NCI-H510A treated with DMSO at 0.1 percent for 48 hours (cell line): ENCODE data around the gene MMP1.

Source experiments
- DNase-seq: peaks from one replicate; lab custom pipeline; 2025; lab: John Stamatoyannopoulos, UW

The MMP1 gene

GRCh38 chr11:102760344-102761035, 37.5 kb downstream of the MMP1 start:
- DNase-seq = no peak

- DNase-seq = no peak
Observed at GRCh38 chr11:102757823-102758549, 40.0 kb downstream of the MMP1 start.

GRCh38 chr11:102753267-102753666, 44.7 kb downstream of the MMP1 start:
- no peak for DNase-seq

- DNase-seq = no peak
Observed at GRCh38 chr11:102751673-102752072, 46.3 kb downstream of the MMP1 start.

GRCh38 chr11:102749101-102749722, 48.7 kb downstream of the MMP1 start:
- no peak for DNase-seq

GRCh38 chr11:102746746-102747578, 51.0 kb downstream of the MMP1 start:
- peak; percentile 47 for DNase-seq
